CD4-positive, alpha-beta memory T cell (primary cell): Measurements from ENCODE around the gene RPL3. TPM values are rescaled to one million over a fixed set of nuclear protein-coding genes. Genes with fewer than 3 reads are reported as not detected.

Source experiments
- CTCF ChIA-PET: fragments of 350-600 bp; sonication (Branson Sonifier 250); formaldehyde crosslinking; loops from one replicate; lab custom pipeline; 2021; ENCODE audit warnings: inconsistent platforms; ENCODE audit not compliant: partially characterized antibody; lab: Charles Lee
- POLR2A ChIA-PET: fragments of 350-600 bp; sonication (Branson Sonifier 250); formaldehyde crosslinking; loops from one replicate; lab custom pipeline; 2021; ENCODE audit not compliant: partially characterized antibody; lab: Charles Lee
- DNase-seq, 5 donors: peaks; one replicate each; pipeline versions ENCODE4 v3.0.0 to v3.0.0-alpha.2; 2020 to 2022; ENCODE audit warnings: mixed read lengths in 1 of 5
- H3K27ac ChIP-seq: one replicate; pipeline ENCODE4 v1.7.0; 2013; ENCODE audit warnings: low read depth, low read length
- H3K27me3 ChIP-seq: 2 replicates; pipeline ENCODE4 v1.7.0; 2013; ENCODE audit warnings: mild to moderate bottlenecking, low read length, moderate library complexity; ENCODE audit not compliant: insufficient read depth
- H3K36me3 ChIP-seq: 2 replicates; pipeline ENCODE4 v1.7.0; 2013; ENCODE audit warnings: mild to moderate bottlenecking, low read length, moderate library complexity; ENCODE audit not compliant: insufficient read depth
- H3K4me1 ChIP-seq: 2 replicates; pipeline ENCODE4 v1.7.0; 2013; ENCODE audit warnings: mild to moderate bottlenecking, low read length, moderate library complexity; ENCODE audit not compliant: insufficient read depth
- H3K4me3 ChIP-seq, 2 donors: one replicate each; pipeline ENCODE4 v1.7.0; 2013; ENCODE audit warnings: low read length in 2 of 2, mild to moderate bottlenecking in 1 of 2
- H3K9me3 ChIP-seq, 2 donors: one replicate each; pipeline ENCODE4 v1.7.0; 2013; ENCODE audit warnings: low read length in 2 of 2, control low read depth in 1 of 2; ENCODE audit not compliant: control insufficient read depth in 1 of 2
- H3K27ac Mint-ChIP-seq, 7 donors: one replicate each; pipeline ENCODE4 v1.8.0; 2020 to 2021; ENCODE audit warnings: mixed read lengths in 7 of 7, mild to moderate bottlenecking in 6 of 7, inconsistent platforms in 3 of 7, moderate library complexity in 3 of 7
- H3K27me3 Mint-ChIP-seq, 2 donors: one replicate each; pipeline ENCODE4 v1.8.0; 2020 to 2021; ENCODE audit warnings: mixed read lengths in 2 of 2
- H3K36me3 Mint-ChIP-seq, 2 donors: one replicate each; pipeline ENCODE4 v1.8.0; 2020 to 2021; ENCODE audit warnings: mixed read lengths in 2 of 2, inconsistent platforms in 1 of 2, mild to moderate bottlenecking in 1 of 2
- H3K4me1 Mint-ChIP-seq, 4 donors: one replicate each; pipeline ENCODE4 v1.8.0; 2020 to 2021; ENCODE audit warnings: mixed read lengths in 4 of 4, mild to moderate bottlenecking in 1 of 4
- H3K4me3 Mint-ChIP-seq, 8 donors: one replicate each; pipeline ENCODE4 v1.8.0; 2020 to 2021; ENCODE audit warnings: mixed read lengths in 8 of 8, mild to moderate bottlenecking in 7 of 8, moderate library complexity in 6 of 8, inconsistent platforms in 3 of 8
- H3K9me3 Mint-ChIP-seq, 8 donors: one replicate each; pipeline ENCODE4 v1.8.0; 2020 to 2021; ENCODE audit warnings: mixed read lengths in 8 of 8, mild to moderate bottlenecking in 5 of 8, inconsistent platforms in 3 of 8, moderate library complexity in 1 of 8
- intact Hi-C: fragments of 100-400 bp; cut with micrococcal nuclease; formaldehyde crosslinking; loops from one replicate; pipeline ENCODE4 v1.15.1; 2023
- polyA plus RNA-seq, 2 donors: library from polyadenylated mRNA; unstranded; fragments of 300-500 nt; fragmentation: Illumina TruSeq; gene quantifications; one replicate each; pipeline ENCODE4 v1.2.3, GENCODE V29; 2021
- total RNA-seq, 2 experiments: library from RNA; stranded (reverse); gene quantifications; one replicate each; pipeline ENCODE4 v1.2.3, GENCODE V29; 2021

Gene RPL3
- total and polyA plus RNA-seq, 4 experiments from 2014 or later = 3,292 to 4,075 (median 3,564) TPM

DNA sequence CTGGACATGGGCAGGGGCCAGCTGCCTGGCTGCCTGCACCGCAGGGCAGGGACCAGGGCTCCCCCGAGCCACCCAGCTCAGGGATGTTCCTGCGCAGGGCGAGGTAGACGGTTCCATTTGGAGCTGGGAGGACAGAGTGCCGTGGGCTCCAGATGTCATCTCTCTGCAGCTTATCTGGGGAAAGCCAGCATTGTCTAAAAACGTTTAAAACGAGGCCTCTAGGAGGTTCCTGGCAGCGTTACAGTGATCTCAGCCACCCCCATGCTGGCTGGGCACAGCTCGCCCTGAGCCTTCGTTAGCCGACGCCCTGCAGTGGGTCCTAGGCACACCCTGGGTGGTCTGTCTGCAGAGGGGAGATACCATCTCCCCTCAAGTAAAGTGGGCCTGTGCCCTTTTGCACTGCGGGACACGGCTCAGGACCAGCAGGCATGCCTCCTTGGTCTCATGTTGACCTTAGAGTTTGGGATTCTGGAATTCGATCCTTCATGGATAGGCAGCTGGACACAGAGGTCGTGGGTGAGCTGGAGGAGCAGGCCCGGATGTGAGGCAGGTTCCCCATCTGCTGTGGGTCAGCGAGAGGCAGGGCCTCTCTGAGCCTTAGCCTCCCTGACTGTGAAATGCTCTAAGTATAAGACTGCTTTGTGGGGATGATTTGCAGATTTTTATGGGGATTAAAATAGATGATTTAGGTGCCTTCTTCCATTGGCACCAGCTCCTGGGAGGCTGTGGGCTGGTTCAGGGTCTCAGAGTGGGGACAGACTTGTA lies 44.5 kb upstream of the RPL3 start:
- H3K36me3 ChIP-seq = no peaks in the 10 kb centered on the region
- no peaks in the 10 kb centered on the region for H3K27me3 ChIP-seq
- ChIA-PET POLR2A (no interaction called here), CTCF (no interaction called here)
- H3K4me1 ChIP-seq = no peaks in the 10 kb centered on the region
- Mint-ChIP-seq H3K4me3 (no peak overlapping the region), H3K4me1 (peaks cover 0 to 3% (median under 1%) of the 10 kb centered on the region in 4 donors), H3K27me3 (no peaks in the 10 kb centered on the region), H3K36me3 (no peaks in the 10 kb centered on the region), H3K27ac (peak overlapping the region in 3 of 7 donors; percentile 27 to 63 (median 55)), H3K9me3 (no peaks in the 10 kb centered on the region)
- intact Hi-C loops = no loop called here
- H3K9me3 ChIP-seq = no peaks in the 10 kb centered on the region
- DNase-seq = no peak
- no peak overlapping the region for H3K27ac ChIP-seq
- no peak overlapping the region for H3K4me3 ChIP-seq

DNA sequence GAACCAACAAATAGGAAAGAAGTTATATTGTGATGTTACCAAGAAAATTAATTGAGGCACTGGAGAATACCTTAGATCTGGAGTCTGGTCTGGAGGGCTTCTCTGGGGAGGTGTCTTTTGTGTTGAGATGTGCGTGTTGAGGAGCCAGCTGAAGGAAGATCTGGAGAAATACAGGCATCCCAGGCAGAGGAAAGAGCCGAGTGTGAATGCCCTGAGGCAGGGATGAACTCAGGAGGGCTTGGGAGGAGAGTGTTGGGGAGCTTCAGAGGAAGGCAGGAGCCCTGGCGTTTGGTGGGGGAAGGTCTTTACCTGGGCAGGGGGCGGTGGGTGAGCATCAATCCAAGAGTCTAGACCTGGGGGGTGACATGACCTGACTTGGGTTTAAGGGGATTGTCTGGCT lies 43.5 kb upstream of the RPL3 start:
- peak overlapping the region in 1 of 7 donors; percentile 59 for H3K27ac Mint-ChIP-seq
- H3K4me3 ChIP-seq = no peak overlapping the region
- CTCF ChIA-PET = no interaction called here

GRCh38 chr22:39362271-39362670 lies 42.8 kb upstream of the RPL3 start:
- intact Hi-C loops = no loop called here
- CTCF ChIA-PET = no interaction called here
- POLR2A ChIA-PET = no interaction called here
- no peak for DNase-seq
- no peaks in the 10 kb centered on the region for H3K9me3 ChIP-seq
- no peaks in the 10 kb centered on the region for H3K9me3 Mint-ChIP-seq
- no peak overlapping the region for H3K4me3 Mint-ChIP-seq
- H3K4me1 Mint-ChIP-seq = peaks cover 0 to 3% (median under 1%) of the 10 kb centered on the region in 4 donors
- no peaks in the 10 kb centered on the region for H3K4me1 ChIP-seq
- no peaks in the 10 kb centered on the region for H3K36me3 Mint-ChIP-seq
- H3K27ac Mint-ChIP-seq = no peak overlapping the region
- H3K27me3 Mint-ChIP-seq = no peaks in the 10 kb centered on the region
- no peak overlapping the region for H3K27ac ChIP-seq
- H3K36me3 ChIP-seq = no peaks in the 10 kb centered on the region
- H3K27me3 ChIP-seq = no peaks in the 10 kb centered on the region
- H3K4me3 ChIP-seq = no peak overlapping the region

More for the DNA sequence above, 43.5 kb upstream of the RPL3 start:
- intact Hi-C loops = no loop called here
- Mint-ChIP-seq H3K4me3 (no peak overlapping the region), H3K9me3 (no peaks in the 10 kb centered on the region), H3K4me1 (peaks cover 0 to 3% (median under 1%) of the 10 kb centered on the region in 4 donors), H3K36me3 (no peaks in the 10 kb centered on the region), H3K27me3 (no peaks in the 10 kb centered on the region)
- no peak for DNase-seq
- no peaks in the 10 kb centered on the region for H3K36me3 ChIP-seq
- H3K27ac ChIP-seq = no peak overlapping the region
- no peaks in the 10 kb centered on the region for H3K9me3 ChIP-seq
- POLR2A ChIA-PET = no interaction called here
- H3K27me3 ChIP-seq = no peaks in the 10 kb centered on the region
- H3K4me1 ChIP-seq = no peaks in the 10 kb centered on the region

DNA sequence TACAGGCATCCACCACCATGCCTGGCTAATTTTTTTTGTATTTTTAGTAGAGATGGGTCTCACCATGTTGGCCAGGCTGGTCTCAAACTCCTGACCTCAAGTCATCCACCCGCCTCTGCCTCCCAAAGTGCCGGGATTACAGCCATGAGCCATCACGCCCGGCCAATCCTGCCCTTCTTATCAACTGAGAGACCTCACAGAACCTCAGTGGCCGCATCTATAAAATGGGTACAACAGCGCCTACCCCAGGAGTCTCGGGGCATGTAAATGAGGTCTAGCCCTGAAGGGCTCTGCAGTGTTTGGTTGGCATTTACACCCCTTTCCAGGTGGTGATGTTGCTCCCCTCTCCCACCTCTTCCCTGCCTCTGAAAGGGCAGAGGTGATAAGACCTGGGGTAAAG lies 42.1 kb upstream of the RPL3 start:
- ChIA-PET POLR2A (no interaction called here), CTCF (no interaction called here)
- no peaks in the 10 kb centered on the region for H3K27me3 ChIP-seq
- H3K4me1 ChIP-seq = no peaks in the 10 kb centered on the region
- H3K27me3 Mint-ChIP-seq = no peaks in the 10 kb centered on the region
- no peaks in the 10 kb centered on the region for H3K9me3 ChIP-seq
- H3K27ac Mint-ChIP-seq = no peak overlapping the region
- H3K27ac ChIP-seq = no peak overlapping the region
- peaks cover 0 to 3% (median 0%) of the 10 kb centered on the region in 4 donors for H3K4me1 Mint-ChIP-seq
- H3K4me3 Mint-ChIP-seq = no peak overlapping the region
- no peak overlapping the region for H3K4me3 ChIP-seq
- H3K9me3 Mint-ChIP-seq = no peaks in the 10 kb centered on the region
- H3K36me3 ChIP-seq = no peaks in the 10 kb centered on the region
- intact Hi-C loops = no loop called here
- no peaks in the 10 kb centered on the region for H3K36me3 Mint-ChIP-seq
- DNase-seq = no peak

DNA sequence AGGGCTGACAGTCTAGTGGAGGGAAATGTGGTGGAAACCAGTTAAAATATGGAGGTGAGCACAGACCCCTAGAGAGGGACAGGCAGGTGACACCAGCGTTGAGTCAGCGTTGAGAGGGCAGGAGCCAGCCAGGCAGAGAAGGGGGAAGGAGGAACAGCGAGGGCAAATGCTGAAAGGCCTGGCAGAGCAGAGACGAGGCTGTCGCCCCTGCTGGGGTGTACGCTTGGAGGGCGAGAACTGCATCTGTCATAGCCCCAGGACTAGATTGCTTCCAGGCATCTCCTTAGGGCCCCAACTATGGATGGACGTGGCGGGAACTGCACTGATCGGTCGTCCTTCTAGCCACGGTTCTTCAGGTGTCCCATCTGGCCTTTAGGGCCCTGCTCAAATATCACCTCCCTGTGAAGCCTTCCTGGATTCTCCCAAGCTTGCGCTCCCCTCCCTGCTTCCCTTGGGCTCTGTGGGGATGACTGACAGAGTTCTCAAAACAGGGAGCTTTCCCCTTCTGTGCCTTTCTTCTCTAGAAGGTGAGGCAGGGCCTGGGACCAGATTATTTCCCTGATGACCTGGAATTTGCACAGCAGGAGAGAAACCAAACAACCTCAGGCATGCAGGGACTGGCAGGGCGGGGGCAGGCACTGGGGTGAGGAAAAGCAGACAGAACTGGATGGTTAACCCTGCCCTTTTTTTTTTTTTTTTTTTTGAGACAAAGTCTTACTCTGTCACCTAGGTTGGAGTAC lies 41.4 kb upstream of the RPL3 start:
- no peak overlapping the region for H3K27ac ChIP-seq
- Mint-ChIP-seq H3K4me1 (peaks cover 0 to 3% (median 0%) of the 10 kb centered on the region in 4 donors), H3K27me3 (no peaks in the 10 kb centered on the region), H3K4me3 (no peak overlapping the region), H3K9me3 (no peaks in the 10 kb centered on the region), H3K27ac (peak overlapping the region in 1 of 7 donors; percentile 43), H3K36me3 (no peaks in the 10 kb centered on the region)
- no peaks in the 10 kb centered on the region for H3K9me3 ChIP-seq
- no peak overlapping the region for H3K4me3 ChIP-seq
- H3K36me3 ChIP-seq = no peaks in the 10 kb centered on the region
- intact Hi-C loops = no loop called here
- no peaks in the 10 kb centered on the region for H3K4me1 ChIP-seq
- ChIA-PET CTCF (no interaction called here), POLR2A (no interaction called here)
- DNase-seq = no peak
- H3K27me3 ChIP-seq = no peaks in the 10 kb centered on the region

DNA sequence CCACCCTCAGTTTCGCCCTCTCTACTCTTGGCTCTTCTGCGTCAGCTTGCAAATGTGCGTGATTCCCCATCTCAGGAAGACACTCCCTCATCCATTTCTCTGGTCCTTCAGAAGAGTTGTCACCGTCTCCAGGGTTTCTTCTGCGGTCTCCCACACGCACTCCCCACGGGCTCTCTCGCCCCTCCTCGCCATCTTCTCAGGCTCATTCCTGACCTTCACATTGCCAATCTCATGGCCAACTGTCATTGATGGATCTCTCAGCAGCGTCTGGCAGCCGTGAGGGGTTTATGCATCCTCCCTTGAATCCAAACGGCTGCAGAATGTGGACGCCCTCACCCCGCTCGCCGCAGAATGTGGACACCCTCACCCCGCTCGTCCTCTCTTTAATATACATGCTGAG lies 40.8 kb upstream of the RPL3 start:
- Mint-ChIP-seq H3K9me3 (no peaks in the 10 kb centered on the region), H3K4me1 (peaks cover 0 to 3% (median 0%) of the 10 kb centered on the region in 4 donors), H3K4me3 (no peak overlapping the region), H3K27ac (peak overlapping the region in 2 of 7 donors; percentile 44 to 53), H3K27me3 (no peaks in the 10 kb centered on the region), H3K36me3 (no peaks in the 10 kb centered on the region)
- no peaks in the 10 kb centered on the region for H3K36me3 ChIP-seq
- H3K27ac ChIP-seq = no peak overlapping the region
- intact Hi-C loops = no loop called here
- H3K4me3 ChIP-seq = no peak overlapping the region
- no peaks in the 10 kb centered on the region for H3K27me3 ChIP-seq
- CTCF ChIA-PET = no interaction called here
- H3K4me1 ChIP-seq = no peaks in the 10 kb centered on the region
- no peaks in the 10 kb centered on the region for H3K9me3 ChIP-seq
- POLR2A ChIA-PET = no interaction called here
- DNase-seq = no peak

DNA sequence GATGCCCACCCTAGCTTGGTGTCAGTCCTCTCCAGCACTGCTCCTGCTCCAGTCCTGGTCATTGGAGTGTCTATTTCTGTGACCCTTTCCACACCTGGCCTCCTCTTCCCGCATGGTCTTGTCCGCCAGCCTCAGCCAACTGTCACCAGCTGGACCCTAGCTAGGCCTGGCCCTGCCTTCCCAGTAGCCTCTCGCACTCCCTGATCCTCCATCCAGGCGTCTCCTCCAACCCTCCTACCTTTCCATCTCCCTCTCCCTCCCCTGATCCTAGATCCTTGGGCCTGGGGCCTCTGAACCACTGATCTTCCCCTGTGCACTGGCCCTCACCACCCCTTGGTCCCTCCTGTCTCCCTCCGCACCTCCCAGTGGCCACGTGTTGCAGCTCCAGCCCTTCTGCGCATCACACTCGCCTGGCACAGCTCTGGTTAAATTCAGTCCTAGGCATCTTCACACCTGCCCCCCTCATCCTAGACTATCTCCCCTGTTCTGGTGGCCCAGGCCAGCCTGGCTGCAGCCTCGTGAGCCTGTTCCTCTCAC lies 40.3 kb upstream of the RPL3 start:
- Mint-ChIP-seq H3K27me3 (no peaks in the 10 kb centered on the region), H3K27ac (peak overlapping the region in 1 of 7 donors; percentile 86), H3K4me3 (no peak overlapping the region), H3K9me3 (no peaks in the 10 kb centered on the region), H3K4me1 (peaks cover 0 to 3% (median 0%) of the 10 kb centered on the region in 4 donors), H3K36me3 (no peaks in the 10 kb centered on the region)
- no peak overlapping the region for H3K4me3 ChIP-seq
- no peak overlapping the region for H3K27ac ChIP-seq
- no peak for DNase-seq
- intact Hi-C loops = no loop called here
- CTCF ChIA-PET = no interaction called here
- no peaks in the 10 kb centered on the region for H3K27me3 ChIP-seq
- POLR2A ChIA-PET = no interaction called here
- no peaks in the 10 kb centered on the region for H3K4me1 ChIP-seq
- no peaks in the 10 kb centered on the region for H3K36me3 ChIP-seq
- no peaks in the 10 kb centered on the region for H3K9me3 ChIP-seq
